CD14-positive monocyte (primary cell): ENCODE data around the gene HKDC1. TPM values are rescaled to one million over a fixed set of nuclear protein-coding genes. Genes with fewer than 3 reads are reported as not detected.

Source experiments
- DNase-seq, 3 donors: peaks; one replicate each; pipeline ENCODE4 v3.0.0-alpha.2; 2011 to 2022
- H2AFZ ChIP-seq: 2 replicates; pipeline ENCODE4 v1.6.0; 2012; ENCODE audit warnings: mild to moderate bottlenecking, low read depth, low read length, inconsistent platforms; ENCODE audit not compliant: insufficient read depth, poor library complexity, severe bottlenecking
- H3K27ac ChIP-seq, 2 donors: 1 replicate in 1 of 2; 2 replicates in 1 of 2; pipeline ENCODE4 v1.5.1; 2012 to 2013; ENCODE audit warnings: low read length in 2 of 2, control low read depth in 1 of 2, inconsistent platforms in 1 of 2, low read depth in 1 of 2, mild to moderate bottlenecking in 1 of 2
- H3K27me3 ChIP-seq, 2 donors: one replicate each; pipeline versions ENCODE4 v1.6.0 to v1.6.1; 2011 to 2013; ENCODE audit warnings: low read length in 2 of 2; ENCODE audit not compliant: control insufficient read depth in 2 of 2, insufficient read depth in 2 of 2
- H3K36me3 ChIP-seq, 2 donors: replicated peaks in 1 of 2; 1 replicate in 1 of 2; 2 replicates in 1 of 2; pipeline versions ENCODE4 v1.5.1 to v1.6.1; 2012 to 2013; ENCODE audit warnings: low read length in 2 of 2, control low read depth in 1 of 2, inconsistent platforms in 1 of 2, mild to moderate bottlenecking in 1 of 2; ENCODE audit not compliant: insufficient read depth in 2 of 2, control insufficient read depth in 1 of 2
- H3K4me1 ChIP-seq, 2 donors: 1 replicate in 1 of 2; 2 replicates in 1 of 2; pipeline versions ENCODE4 v1.5.1 to v1.6.1; 2012 to 2013; ENCODE audit warnings: low read length in 2 of 2, control low read depth in 1 of 2, inconsistent platforms in 1 of 2, mild to moderate bottlenecking in 1 of 2, moderate library complexity in 1 of 2; ENCODE audit not compliant: insufficient read depth in 2 of 2, control insufficient read depth in 1 of 2
- H3K4me2 ChIP-seq: replicated peaks from 2 replicates; pipeline ENCODE3; 2012; ENCODE audit warnings: low read length, moderate library complexity, mild to moderate bottlenecking; ENCODE audit not compliant: poor library complexity, severe bottlenecking; ENCODE audit errors: extremely low read depth
- H3K4me3 ChIP-seq, 3 experiments: fragments of 200-600 bp in 1 of 3; sonication (generic) in 1 of 3; replicated peaks in 1 of 3; 1 replicate in 2 of 3; 2 replicates in 1 of 3; pipeline ENCODE4 v1.5.1; 2011 to 2013; ENCODE audit warnings: low read length in 3 of 3, mild to moderate bottlenecking in 3 of 3, control low read depth in 2 of 3, low read depth in 2 of 3, inconsistent platforms in 1 of 3, moderate library complexity in 1 of 3
- H3K79me2 ChIP-seq: 2 replicates; pipeline ENCODE4 v1.6.0; 2012; ENCODE audit warnings: mild to moderate bottlenecking, control low read depth, inconsistent platforms, low read length, moderate library complexity; ENCODE audit not compliant: insufficient read depth
- H3K9ac ChIP-seq: 2 replicates; pipeline ENCODE4 v1.6.0; 2017; ENCODE audit warnings: low read length, mild to moderate bottlenecking; ENCODE audit not compliant: insufficient read depth, poor library complexity, severe bottlenecking
- H3K9me3 ChIP-seq, 2 donors: replicated peaks in 1 of 2; 1 replicate in 1 of 2; 2 replicates in 1 of 2; pipeline versions ENCODE4 v1.5.1 to v1.6.1; 2012 to 2013; ENCODE audit warnings: low read length in 2 of 2, control low read depth in 1 of 2; ENCODE audit not compliant: control insufficient read depth in 1 of 2, insufficient read depth in 1 of 2
- H4K20me1 ChIP-seq: 2 replicates; pipeline ENCODE4 v1.6.0; 2012; ENCODE audit warnings: mild to moderate bottlenecking, low read length, control low read depth, moderate library complexity; ENCODE audit not compliant: insufficient read depth
- H3K27ac Mint-ChIP-seq, 7 donors: one replicate each; pipeline ENCODE4 v1.8.0; 2020; ENCODE audit warnings: mild to moderate bottlenecking in 7 of 7, mixed read lengths in 7 of 7, moderate library complexity in 6 of 7, inconsistent platforms in 2 of 7
- H3K27me3 Mint-ChIP-seq, 3 donors: one replicate each; pipeline ENCODE4 v1.8.0; 2021 to 2022; ENCODE audit warnings: low read depth in 3 of 3, mild to moderate bottlenecking in 3 of 3, mixed read lengths in 3 of 3, moderate library complexity in 3 of 3, inconsistent platforms in 1 of 3
- H3K36me3 Mint-ChIP-seq, 2 donors: one replicate each; pipeline ENCODE4 v1.8.0; 2020; ENCODE audit warnings: mixed read lengths in 2 of 2, inconsistent platforms in 1 of 2, mild to moderate bottlenecking in 1 of 2
- H3K4me1 Mint-ChIP-seq: one replicate; pipeline ENCODE4 v1.8.0; 2020; ENCODE audit warnings: mild to moderate bottlenecking, mixed read lengths
- H3K4me3 Mint-ChIP-seq, 2 donors: one replicate each; pipeline ENCODE4 v1.8.0; 2020; ENCODE audit warnings: mild to moderate bottlenecking in 2 of 2, mixed read lengths in 2 of 2, moderate library complexity in 1 of 2
- H3K9me3 Mint-ChIP-seq, 7 donors: one replicate each; pipeline ENCODE4 v1.8.0; 2020 to 2022; ENCODE audit warnings: mixed read lengths in 7 of 7, mild to moderate bottlenecking in 6 of 7, moderate library complexity in 6 of 7, inconsistent platforms in 2 of 7
- CTCF ChIP-seq: fragments of 200-600 bp; IDR thresholded peaks from one replicate; pipeline ENCODE4 v1.8.0; 2022; ENCODE audit warnings: antibody characterized with exemption, mild to moderate bottlenecking
- WGBS: methylation state at CpG from one replicate; pipeline ENCODE4 v1.1.5; 2013; ENCODE audit warnings: missing lambda C conversion rate; ENCODE audit not compliant: insufficient coverage; 5-methylcytosine and 5-hydroxymethylcytosine counted together
- intact Hi-C, 2 donors: fragments of 100-400 bp; cut with micrococcal nuclease; formaldehyde crosslinking; loops; one replicate each; pipeline versions ENCODE4 v1.15.0 to v1.15.1; 2023
- polyA plus RNA-seq, 3 donors: library from polyadenylated mRNA; depleted of rRNA in 1 of 3; unstranded in 2 of 3; stranded (reverse) in 1 of 3; fragments of 300-500 nt in 2 of 3; fragments of >200 nt in 1 of 3; fragmentation: Illumina TruSeq in 2 of 3; gene quantifications; 1 replicate in 2 of 3; 2 replicates in 1 of 3; pipeline ENCODE4 v1.2.3, GENCODE V29; 2012 to 2021

Gene HKDC1
- polyA plus RNA-seq, 3 donors = not detected

DNA sequence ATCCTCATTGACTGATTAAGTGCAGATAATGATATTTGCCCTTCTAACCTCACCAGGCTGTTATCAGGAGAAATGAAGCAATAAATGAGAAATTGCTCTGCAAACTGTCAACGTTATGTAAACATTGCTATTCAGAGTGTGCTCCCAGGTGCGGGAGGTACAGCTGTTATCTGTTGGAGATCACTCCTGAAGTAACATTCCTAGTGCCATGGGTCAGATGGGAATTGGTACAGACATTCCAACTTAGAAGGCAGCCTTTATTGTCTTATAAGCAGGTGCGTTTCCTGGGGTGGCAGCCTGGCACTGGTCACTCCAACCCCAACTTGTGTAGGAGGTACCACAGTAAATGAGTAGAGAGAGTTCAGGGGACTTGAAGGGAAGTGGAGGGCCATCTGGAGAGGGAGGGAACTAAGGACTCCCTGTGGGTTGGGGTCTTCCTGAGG is 95.0 kb downstream of the HKDC1 start:
- Mint-ChIP-seq H3K4me1 (peaks cover 17% of the 10 kb centered on the region), H3K9me3 (no peaks in the 10 kb centered on the region), H3K4me3 (no peak overlapping the region), H3K27ac (peak overlapping the region in 1 of 7 donors; percentile 20), H3K36me3 (no peaks in the 10 kb centered on the region), H3K27me3 (peaks cover 2% of the 10 kb centered on the region in 3 donors)
- Histone ChIP-seq H4K20me1 (peaks cover 13% of the 10 kb centered on the region), H3K36me3 (no peaks in the 10 kb centered on the region), H3K27me3 (no peaks in the 10 kb centered on the region), H3K4me3 (no peak overlapping the region), H3K79me2 (peaks cover 15% of the 10 kb centered on the region), H3K4me1 (peaks cover 18 to 24% of the 10 kb centered on the region in 2 donors), H3K9ac (no peak overlapping the region), H3K4me2 (no peak overlapping the region), H3K27ac (no peak overlapping the region), H2AFZ (no peak overlapping the region), H3K9me3 (no peaks in the 10 kb centered on the region)
- DNase-seq = no peak
- intact Hi-C loops = loop anchor here in 1 of 2 donors (2.0 kb wide), 1 partner anchor 94 kb away; no protein-coding TSS in a partner anchor
- 80% methylated on average over 2 of the region's 3 CpGs for WGBS
- no peak for TF ChIP-seq CTCF

DNA sequence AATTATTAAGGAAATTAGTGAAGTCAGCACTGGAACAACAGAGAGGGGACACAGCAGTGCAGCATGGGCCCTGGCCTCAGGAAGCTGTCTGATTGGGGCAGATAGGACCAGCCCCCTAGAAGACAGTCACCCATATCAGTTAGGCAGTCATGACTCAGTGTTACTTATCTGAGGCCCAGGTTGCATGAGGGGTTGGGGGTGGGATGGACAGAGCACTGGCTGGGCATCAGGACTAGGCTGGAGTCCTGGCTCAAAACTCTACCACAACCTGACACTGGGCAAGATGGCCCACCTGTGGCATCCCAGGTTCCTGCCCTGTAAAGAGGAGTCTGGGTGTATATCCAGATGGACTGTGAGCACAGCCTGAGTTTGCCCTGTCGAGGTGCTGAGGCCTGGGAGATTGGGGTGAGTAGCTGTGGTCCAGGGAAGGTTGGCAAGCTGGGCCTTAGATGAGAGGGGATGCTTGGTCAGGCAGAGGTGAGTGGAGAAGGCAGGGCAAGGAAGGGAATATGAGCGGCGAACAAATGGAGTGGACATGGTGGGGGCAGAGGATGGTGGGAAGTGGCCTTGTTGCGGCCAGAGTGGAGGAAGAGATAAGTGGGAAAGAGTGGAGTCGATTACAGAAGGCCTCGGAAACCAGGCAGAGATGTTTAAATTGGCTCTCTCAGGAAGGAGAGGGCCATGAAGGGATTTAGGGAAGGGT is 95.6 kb downstream of the HKDC1 start:
- H3K4me2 ChIP-seq = no peak overlapping the region
- DNase-seq = no peak
- no peaks in the 10 kb centered on the region for H3K27me3 ChIP-seq
- Mint-ChIP-seq H3K4me3 (no peak overlapping the region), H3K27ac (peak overlapping the region in 1 of 7 donors; percentile 20), H3K4me1 (peaks cover 23% of the 10 kb centered on the region), H3K36me3 (no peaks in the 10 kb centered on the region), H3K27me3 (peaks cover 2% of the 10 kb centered on the region in 3 donors), H3K9me3 (no peaks in the 10 kb centered on the region)
- peaks cover 21% of the 10 kb centered on the region for H3K79me2 ChIP-seq
- H3K27ac ChIP-seq = no peak overlapping the region
- H3K4me1 ChIP-seq = peaks cover 25 to 30% of the 10 kb centered on the region in 2 donors
- H2AFZ ChIP-seq = no peak overlapping the region
- no peak overlapping the region for H3K4me3 ChIP-seq
- TF ChIP-seq CTCF = no peak
- H4K20me1 ChIP-seq = peaks cover 20% of the 10 kb centered on the region
- WGBS = 99% methylated on average over 6 of the region's 6 CpGs
- no peaks in the 10 kb centered on the region for H3K9me3 ChIP-seq
- intact Hi-C loops = loop anchor here in 1 of 2 donors (2.0 kb wide), 1 partner anchor 93 kb away; no protein-coding TSS in a partner anchor
- H3K36me3 ChIP-seq = no peaks in the 10 kb centered on the region
- H3K9ac ChIP-seq = no peak overlapping the region
